Mesenchymal stem cell (in vitro differentiated cells and primary cell): ENCODE data around the gene ADGRG1.

Experiments
- DNase-seq: peaks from one replicate; pipeline ENCODE4 v3.0.0-alpha.2; 2013
- H2AFZ ChIP-seq: one replicate; pipeline ENCODE4 v1.6.1; 2013; ENCODE audit warnings: low read depth, mild to moderate bottlenecking, control low read depth, inconsistent platforms, low read length, moderate library complexity
- H2AK5ac ChIP-seq: 2 replicates; pipeline ENCODE4 v1.6.1; 2013; ENCODE audit warnings: low read length, moderate library complexity, mild to moderate bottlenecking, inconsistent platforms; ENCODE audit not compliant: severe bottlenecking
- H2BK120ac ChIP-seq: one replicate; pipeline ENCODE4 v1.6.1; 2013; ENCODE audit warnings: low read depth, mild to moderate bottlenecking, inconsistent platforms, low read length, moderate library complexity
- H2BK12ac ChIP-seq, 2 experiments: one replicate each; pipeline ENCODE4 v1.6.1; 2013; ENCODE audit warnings: inconsistent platforms in 2 of 2, low read length in 2 of 2, mild to moderate bottlenecking in 2 of 2, moderate library complexity in 2 of 2, control low read depth in 1 of 2
- H2BK15ac ChIP-seq: one replicate; pipeline ENCODE4 v1.6.1; 2013; ENCODE audit warnings: mild to moderate bottlenecking, low read depth, inconsistent platforms; ENCODE audit not compliant: poor library complexity, severe bottlenecking
- H2BK5ac ChIP-seq: 2 replicates; pipeline ENCODE4 v1.6.1; 2013; ENCODE audit warnings: low read depth, mild to moderate bottlenecking, low read length, control low read depth, inconsistent platforms; ENCODE audit not compliant: poor library complexity, severe bottlenecking
- H3K14ac ChIP-seq, 2 experiments: one replicate each; pipeline ENCODE4 v1.6.1; 2013; ENCODE audit warnings: inconsistent platforms in 2 of 2, low read length in 2 of 2, control low read depth in 1 of 2, mild to moderate bottlenecking in 1 of 2, moderate library complexity in 1 of 2
- H3K18ac ChIP-seq, 2 experiments: one replicate each; pipeline ENCODE4 v1.6.1; 2013; ENCODE audit warnings: inconsistent platforms in 2 of 2, low read length in 2 of 2, control low read depth in 1 of 2, low read depth in 1 of 2, mild to moderate bottlenecking in 1 of 2
- H3K23ac ChIP-seq, 2 experiments: one replicate each; pipeline ENCODE4 v1.6.1; 2013; ENCODE audit warnings: inconsistent platforms in 2 of 2, low read length in 2 of 2, mild to moderate bottlenecking in 2 of 2, moderate library complexity in 2 of 2, control low read depth in 1 of 2
- H3K27ac ChIP-seq: 2 replicates; pipeline ENCODE4 v1.5.1; 2013; ENCODE audit warnings: mild to moderate bottlenecking, moderate library complexity, low read length, control low read depth, inconsistent platforms; ENCODE audit not compliant: poor library complexity, severe bottlenecking
- H3K27me3 ChIP-seq, 2 experiments: 2 replicates each; pipeline versions ENCODE4 v1.6.1 to v1.7.0; 2013; ENCODE audit warnings: low read length in 2 of 2, mild to moderate bottlenecking in 2 of 2, moderate library complexity in 2 of 2, control low read depth in 1 of 2, inconsistent platforms in 1 of 2; ENCODE audit not compliant: control insufficient read depth in 1 of 2, insufficient read depth in 1 of 2
- H3K36me3 ChIP-seq, 2 experiments: 2 replicates each; pipeline versions ENCODE4 v1.6.1 to v1.7.0; 2013; ENCODE audit warnings: low read length in 2 of 2, control low read depth in 1 of 2, inconsistent platforms in 1 of 2, low read depth in 1 of 2, mild to moderate bottlenecking in 1 of 2; ENCODE audit not compliant: insufficient read depth in 2 of 2, control insufficient read depth in 1 of 2
- H3K4ac ChIP-seq, 2 experiments: one replicate each; pipeline ENCODE4 v1.6.1; 2013; ENCODE audit warnings: inconsistent platforms in 2 of 2, low read length in 2 of 2, mild to moderate bottlenecking in 2 of 2, moderate library complexity in 2 of 2, control low read depth in 1 of 2, low read depth in 1 of 2
- H3K4me1 ChIP-seq: 2 replicates; pipeline ENCODE4 v1.6.1; 2013; ENCODE audit warnings: low read depth, low read length, control low read depth; ENCODE audit not compliant: control insufficient read depth, insufficient read depth
- H3K4me2 ChIP-seq: 2 replicates; pipeline ENCODE4 v1.6.1; 2013; ENCODE audit warnings: low read length, mild to moderate bottlenecking, inconsistent platforms; ENCODE audit not compliant: poor library complexity, severe bottlenecking
- H3K4me3 ChIP-seq, 2 experiments: 2 replicates each; pipeline versions ENCODE4 v1.5.1 to v1.7.0; 2013; ENCODE audit warnings: low read length in 2 of 2, mild to moderate bottlenecking in 2 of 2, control low read depth in 1 of 2, low read depth in 1 of 2; ENCODE audit not compliant: insufficient read depth in 1 of 2
- H3K79me1 ChIP-seq: replicated peaks from 2 replicates; pipeline ENCODE4 v1.6.1; 2013; ENCODE audit warnings: mild to moderate bottlenecking, control low read depth, low read length, inconsistent platforms; ENCODE audit not compliant: poor library complexity, severe bottlenecking
- H3K9ac ChIP-seq: 2 replicates; pipeline ENCODE4 v1.7.0; 2013; ENCODE audit warnings: mild to moderate bottlenecking, low read length, moderate library complexity
- H3K9me3 ChIP-seq: 2 replicates; pipeline ENCODE4 v1.7.0; 2013; ENCODE audit warnings: mild to moderate bottlenecking, low read length; ENCODE audit not compliant: control insufficient read depth
- H4K8ac ChIP-seq: one replicate; pipeline ENCODE4 v1.6.1; 2013; ENCODE audit warnings: inconsistent platforms, mild to moderate bottlenecking, low read length, moderate library complexity
- H4K91ac ChIP-seq: one replicate; pipeline ENCODE4 v1.6.1; 2013; ENCODE audit warnings: mild to moderate bottlenecking, low read length, inconsistent platforms
- WGBS: methylation state at CpG from one replicate; pipeline ENCODE4 v1.1.7; 2013; ENCODE audit warnings: mixed read lengths; 5-methylcytosine and 5-hydroxymethylcytosine counted together

Gene ADGRG1

GRCh38 chr16:57606847-57607501, 21.5 kb upstream of the ADGRG1 start:
- Histone ChIP-seq H3K4me2 (no peak overlapping the region), H3K79me1 (no peaks in the 10 kb centered on the region), H3K36me3 (no peaks in the 10 kb centered on the region), H3K9ac (no peak overlapping the region), H3K4ac (no peak overlapping the region), H2AFZ (no peak overlapping the region), H2BK5ac (no peak overlapping the region), H3K9me3 (no peaks in the 10 kb centered on the region), H3K4me1 (peaks cover 7% of the 10 kb centered on the region), H2BK12ac (no peak overlapping the region), H2BK120ac (no peak overlapping the region), H3K18ac (no peak overlapping the region), H2BK15ac (no peak overlapping the region), H4K8ac (no peak overlapping the region), H3K23ac (no peak overlapping the region), H3K27me3 (peaks cover 0 to 28% of the 10 kb centered on the region in 2 experiments), H4K91ac (no peak overlapping the region), H3K27ac (no peak overlapping the region), H2AK5ac (no peak overlapping the region), H3K14ac (no peak overlapping the region), H3K4me3 (no peak overlapping the region)
- 91% methylated on average over 9 of the region's 11 CpGs for WGBS
- no peak for DNase-seq

GRCh38 chr16:57607676-57608461, 20.6 kb upstream of the ADGRG1 start:
- no peak overlapping the region for H4K8ac ChIP-seq
- no peak overlapping the region for H2BK12ac ChIP-seq
- H3K27me3 ChIP-seq, result peaks cover 0 to 23% of the 10 kb centered on the region in 2 experiments
- H3K4ac ChIP-seq, result no peak overlapping the region
- no peak overlapping the region for H3K27ac ChIP-seq
- peaks cover 7% of the 10 kb centered on the region for H3K4me1 ChIP-seq
- H3K79me1 ChIP-seq, result no peaks in the 10 kb centered on the region
- H2BK5ac ChIP-seq, result no peak overlapping the region
- H4K91ac ChIP-seq, result no peak overlapping the region
- no peak overlapping the region for H3K4me2 ChIP-seq
- H2AFZ ChIP-seq, result no peak overlapping the region
- H3K4me3 ChIP-seq, result no peak overlapping the region
- no peak overlapping the region for H2AK5ac ChIP-seq
- no peaks in the 10 kb centered on the region for H3K36me3 ChIP-seq
- no peaks in the 10 kb centered on the region for H3K9me3 ChIP-seq
- DNase-seq, result no peak
- H3K18ac ChIP-seq, result no peak overlapping the region
- H2BK120ac ChIP-seq, result no peak overlapping the region
- WGBS, result 89% methylated on average over 9 of the region's 10 CpGs
- H3K14ac ChIP-seq, result no peak overlapping the region
- no peak overlapping the region for H3K9ac ChIP-seq
- H2BK15ac ChIP-seq, result no peak overlapping the region
- no peak overlapping the region for H3K23ac ChIP-seq

- H3K14ac ChIP-seq, result no peak overlapping the region
- H3K79me1 ChIP-seq, result no peaks in the 10 kb centered on the region
- no peaks in the 10 kb centered on the region for H3K9me3 ChIP-seq
- H2AK5ac ChIP-seq, result no peak overlapping the region
- no peak overlapping the region for H3K23ac ChIP-seq
- no peak overlapping the region for H3K9ac ChIP-seq
- H3K27me3 ChIP-seq, result peaks cover 0 to 16% of the 10 kb centered on the region in 2 experiments
- H2BK5ac ChIP-seq, result no peak overlapping the region
- H3K36me3 ChIP-seq, result no peaks in the 10 kb centered on the region
- no peak overlapping the region for H4K91ac ChIP-seq
- no peak overlapping the region for H2BK15ac ChIP-seq
- peaks cover 7% of the 10 kb centered on the region for H3K4me1 ChIP-seq
- no peak overlapping the region for H2AFZ ChIP-seq
- no peak overlapping the region for H2BK12ac ChIP-seq
- no peak overlapping the region for H3K4ac ChIP-seq
- H3K4me3 ChIP-seq, result no peak overlapping the region
- H3K18ac ChIP-seq, result no peak overlapping the region
- H2BK120ac ChIP-seq, result no peak overlapping the region
- WGBS, result 85% methylated on average over 8 of the region's 8 CpGs
- H3K27ac ChIP-seq, result no peak overlapping the region
- no peak for DNase-seq
- no peak overlapping the region for H4K8ac ChIP-seq
- H3K4me2 ChIP-seq, result no peak overlapping the region
Observed at GRCh38 chr16:57608462-57609113, 19.8 kb upstream of the ADGRG1 start.
